Panc1 (cell line): Measurements from ENCODE around the gene FBXL14. TPM values are rescaled to one million over a fixed set of nuclear protein-coding genes. Genes with fewer than 3 reads are reported as not detected.

Source experiments
- ATAC-seq: fragments of 200-7000 bp; cut with Tn5 transposase; 2 replicates; pipeline ENCODE4 v1.9.1; 2020; ENCODE audit warnings: mild to moderate bottlenecking, moderate library complexity
- BruUV-seq: library from RNA; stranded (reverse); fragments of 400-500 nt; replicated peaks from 2 replicates; lab custom pipeline; 2021; lab: Mats Ljungman, UMichigan
- CTCF ChIA-PET: fragments of 300-600 bp; sonication (Branson Sonifier 250); formaldehyde crosslinking; loops from one replicate; lab custom pipeline; 2022; ENCODE audit warnings: antibody characterized with exemption; lab: Charles Lee
- POLR2A ChIA-PET: fragments of 300-600 bp; sonication (Branson Sonifier 250); formaldehyde crosslinking; loops from one replicate; lab custom pipeline; 2022; ENCODE audit warnings: antibody characterized with exemption; lab: Charles Lee
- DNase-seq: peaks from one replicate; pipeline ENCODE4 v3.0.0-alpha.2; 2010; ENCODE audit warnings: low read depth, low spot score
- H3K27ac ChIP-seq: 2 replicates; pipeline ENCODE4 v1.5.1; 2011; ENCODE audit warnings: mild to moderate bottlenecking, low read length, inconsistent platforms
- H3K27me3 ChIP-seq: fragments of 200-500 bp; sonication (Bioruptor generic); 2 replicates; pipeline ENCODE4 v1.6.0; 2014; ENCODE audit warnings: low read length, inconsistent platforms; ENCODE audit not compliant: control insufficient read depth, insufficient read depth
- H3K36me3 ChIP-seq: fragments of 200-500 bp; sonication (Bioruptor generic); 2 replicates; pipeline ENCODE4 v1.5.1; 2014; ENCODE audit warnings: inconsistent platforms, mild to moderate bottlenecking, low read length, moderate library complexity; ENCODE audit not compliant: control insufficient read depth, insufficient read depth
- H3K4me1 ChIP-seq: 2 replicates; pipeline ENCODE4 v1.5.1; 2011; ENCODE audit warnings: inconsistent platforms, mild to moderate bottlenecking, low read length, moderate library complexity; ENCODE audit not compliant: control insufficient read depth, insufficient read depth
- H3K4me3 ChIP-seq, 2 experiments: 2 replicates each; pipeline ENCODE4 v1.5.1; 2011 to 2012; ENCODE audit warnings: low read depth in 2 of 2, low read length in 2 of 2, mild to moderate bottlenecking in 2 of 2, inconsistent platforms in 1 of 2, moderate library complexity in 1 of 2
- H3K9me3 ChIP-seq: fragments of 200-500 bp; sonication (Bioruptor generic); 2 replicates; pipeline ENCODE4 v1.5.1; 2014; ENCODE audit warnings: low read depth, mild to moderate bottlenecking, inconsistent platforms, low read length, moderate library complexity; ENCODE audit not compliant: control insufficient read depth, insufficient read depth
- CTCF ChIP-seq: fragments of 450-650 bp; IDR thresholded peaks from 2 replicates; pipeline ENCODE4 v1.5.1; 2017; ENCODE audit warnings: mild to moderate bottlenecking
- POLR2AphosphoS5 ChIP-seq: IDR thresholded peaks from 2 replicates; pipeline ENCODE4 v1.6.1; 2012; ENCODE audit warnings: mild to moderate bottlenecking, low read depth, low read length, moderate library complexity
- REST ChIP-seq, 2 experiments: IDR thresholded peaks; 2 replicates each; pipeline ENCODE4 v1.6.1; 2011 to 2012; ENCODE audit warnings: low read depth in 2 of 2, control low read depth in 1 of 2, low read length in 1 of 2, mild to moderate bottlenecking in 1 of 2, moderate library complexity in 1 of 2; ENCODE audit not compliant: insufficient read depth in 1 of 2
- SIN3A ChIP-seq: IDR thresholded peaks from 2 replicates; pipeline ENCODE4 v1.6.1; 2012; ENCODE audit warnings: low read depth, mild to moderate bottlenecking, low read length, moderate library complexity, borderline replicate concordance; ENCODE audit not compliant: insufficient read depth
- TCF7L2 ChIP-seq: IDR thresholded peaks from 2 replicates; pipeline ENCODE4 v1.6.1; 2011; ENCODE audit warnings: mild to moderate bottlenecking, low read depth, low read length, inconsistent platforms
- in situ Hi-C: cut with HindIII; loops from 2 replicates; pipeline ENCODE4 v1.10.0; 2016; ENCODE audit warnings: low sequenced_read_pairs, low pct_unique_long_range_greater_than_20kb
- intact Hi-C: fragments of 100-400 bp; cut with micrococcal nuclease; formaldehyde crosslinking; loops from one replicate; pipeline ENCODE4 v1.10.0; 2022; ENCODE audit not compliant: unreplicated experiment
- total RNA-seq: library from RNA; stranded (reverse); gene quantifications from one replicate; pipeline ENCODE4 v1.2.1, GENCODE V29; 2021; ENCODE audit not compliant: unreplicated experiment

FBXL14 gene
- total RNA-seq, 1 experiment from 2014 or later, result 15.1 TPM

GRCh38 chr12:1583421-1584078 lies 10.8 kb downstream of the FBXL14 start:
- ChIA-PET CTCF (interaction anchor here (0.6 to 2.1 kb wide), 4 partner anchors 11 to 649 kb away, joined by 3 to 31 read pairs (median 5); no protein-coding TSS in a partner anchor), POLR2A (interaction anchor here (0.7 kb wide), 1 partner anchor 373 kb away, joined by 5 read pairs; no protein-coding TSS in a partner anchor)
- TF ChIP-seq SIN3A (no peak), POLR2AphosphoS5 (no peak), CTCF (peak; percentile 80), TCF7L2 (no peak)
- in situ Hi-C loops (no loop called here), intact Hi-C loops (loop anchor here (2.0 to 5.0 kb wide), 2 partner anchors 49 to 466 kb away; no protein-coding TSS in a partner anchor)
- peak; percentile 61; the same call in 1 of the 2 replicates for ATAC-seq
- no peak overlapping the region for H3K4me3 ChIP-seq
- DNase-seq, result no peak
- no peaks in the 10 kb centered on the region for H3K27me3 ChIP-seq
- no TSS peak for BruUV-seq
- no peaks in the 10 kb centered on the region for H3K9me3 ChIP-seq
- H3K36me3 ChIP-seq, result no peaks in the 10 kb centered on the region
- H3K27ac ChIP-seq, result peak overlapping the region; percentile 51
- H3K4me1 ChIP-seq, result peaks cover 47% of the 10 kb centered on the region

GRCh38 chr12:1582709-1583050 lies 11.7 kb downstream of the FBXL14 start:
- no peak for DNase-seq
- CTCF ChIA-PET, result interaction anchor here (0.7 to 2.1 kb wide), 4 partner anchors 10 to 518 kb away, joined by 3 to 31 read pairs (median 5); no protein-coding TSS in a partner anchor
- Histone ChIP-seq H3K27me3 (no peaks in the 10 kb centered on the region), H3K9me3 (no peaks in the 10 kb centered on the region), H3K4me3 (no peak overlapping the region), H3K4me1 (peaks cover 40% of the 10 kb centered on the region), H3K27ac (peak overlapping the region; percentile 73), H3K36me3 (no peaks in the 10 kb centered on the region)
- POLR2A ChIA-PET, result interaction anchor here (0.7 kb wide), 1 partner anchor 372 kb away, joined by 5 read pairs; no protein-coding TSS in a partner anchor
- no peak for ATAC-seq
- BruUV-seq, result no TSS peak
- in situ Hi-C loops (no loop called here), intact Hi-C loops (loop anchor here (2.0 to 5.0 kb wide), 2 partner anchors 48 to 465 kb away; no protein-coding TSS in a partner anchor)
- TF ChIP-seq REST (IDR thresholded peaks at IDR 0.05; ENCODE audit: insufficient read depth in 1 of 2, low read depth in 2 of 2, low read length in 1 of 2), result no peak
- no peak for TF ChIP-seq POLR2AphosphoS5
- TF ChIP-seq CTCF, result no peak
- no peak for TF ChIP-seq SIN3A
- TF ChIP-seq TCF7L2, result no peak
